NCI-H2107 (cell line): ENCODE results near the gene IFNE.
"Not testable (repeated sequence)": the region's sequence is repeated elsewhere in the genome, so short reads cannot be mapped to it uniquely, and the experiment has no call there.

Source experiments
- DNase-seq: peaks from one replicate; lab custom pipeline; 2025; lab: John Stamatoyannopoulos, UW

The IFNE gene

DNA sequence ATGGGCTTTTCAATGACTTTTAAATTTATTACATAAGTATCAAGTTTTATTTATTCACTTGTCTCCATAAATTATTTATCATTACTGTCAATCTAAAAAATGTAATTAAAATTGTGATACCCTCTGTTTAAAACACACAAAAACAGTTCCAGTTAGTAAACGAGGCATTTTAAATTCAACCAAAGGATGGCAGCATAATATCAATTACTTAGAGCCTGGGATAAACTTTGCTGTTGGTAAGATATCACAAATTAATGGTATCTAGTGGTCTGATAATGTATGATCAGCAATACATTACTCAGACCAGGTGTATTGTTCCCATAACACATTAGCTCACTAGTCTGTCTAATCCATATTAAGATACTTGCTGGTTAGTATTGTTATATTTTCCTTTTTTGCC, 9.6 kb upstream of the IFNE start:
- no peak for DNase-seq

DNA sequence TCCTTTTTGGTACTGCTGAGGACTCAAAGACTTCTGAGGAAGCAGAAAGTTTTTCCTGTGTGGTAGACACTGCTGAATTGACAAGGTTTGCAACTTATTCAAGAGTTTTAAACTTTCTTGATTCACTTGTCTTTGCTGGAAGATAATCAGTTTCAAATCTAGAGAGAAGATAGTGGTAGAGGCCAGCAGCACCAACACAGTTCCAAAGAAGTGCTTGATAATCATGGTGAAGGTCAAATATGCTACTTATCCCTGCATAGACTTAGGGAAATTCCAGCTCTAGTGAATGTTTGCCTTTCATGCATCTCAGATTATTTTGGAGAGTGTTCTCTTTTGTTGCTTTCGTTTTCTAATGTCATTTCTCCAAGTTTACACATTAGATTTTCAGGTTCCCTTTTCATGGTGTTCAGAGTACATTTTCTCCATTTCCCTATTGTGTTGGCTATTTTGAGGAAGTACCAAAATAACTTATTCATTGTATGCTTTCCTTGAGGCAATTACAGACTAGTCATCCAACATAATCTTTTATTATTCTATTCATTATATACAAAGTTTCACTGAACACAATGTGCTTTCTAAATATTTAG, 550 bp downstream of the IFNE start:
- DNase-seq = no peak

DNA sequence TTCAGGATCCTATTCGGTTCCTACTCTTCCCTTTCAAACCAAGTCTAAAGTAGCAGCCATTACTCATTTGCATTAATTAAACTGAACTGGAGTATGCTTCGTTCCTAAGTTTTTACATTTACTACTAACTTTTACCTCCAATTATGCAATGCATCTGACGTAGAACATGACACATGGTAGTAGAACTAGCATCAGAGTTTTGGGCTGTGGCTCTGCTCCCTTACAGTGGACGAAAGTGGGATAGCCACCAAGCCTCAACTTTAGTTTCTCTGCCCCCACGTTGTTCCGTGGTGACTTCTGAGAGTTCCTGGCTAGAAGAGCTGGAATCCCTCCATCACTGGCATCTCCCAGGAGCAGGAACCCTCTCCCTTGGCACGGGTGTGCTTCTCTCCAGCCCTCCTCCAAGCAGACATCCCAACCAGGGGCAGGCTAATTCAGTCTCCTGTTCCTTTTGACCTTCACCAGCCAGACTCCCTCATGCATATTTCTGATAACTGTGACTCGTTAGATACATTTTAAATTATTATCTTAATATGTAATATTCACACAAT, 2.9 kb downstream of the IFNE start:
- no peak for DNase-seq

DNA sequence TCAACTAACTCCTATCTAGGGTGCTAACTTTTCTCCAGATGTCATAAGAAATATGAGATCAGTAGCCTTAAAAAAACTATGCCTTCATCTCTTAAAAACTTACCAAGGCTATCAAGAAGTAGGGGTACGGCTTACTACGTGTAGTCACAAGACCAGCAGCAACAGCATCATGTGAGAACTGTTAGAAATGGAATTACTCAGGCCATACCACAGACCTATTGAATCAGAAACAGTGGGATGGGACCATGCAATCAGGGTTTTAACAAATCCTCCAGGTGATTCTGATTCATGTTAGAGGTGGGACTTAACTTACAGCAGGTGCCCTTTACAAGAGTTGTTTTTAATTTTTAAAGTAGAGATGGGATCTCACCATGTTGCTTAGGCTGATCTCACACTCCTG, 4.6 kb downstream of the IFNE start:
- DNase-seq = no peak

DNA sequence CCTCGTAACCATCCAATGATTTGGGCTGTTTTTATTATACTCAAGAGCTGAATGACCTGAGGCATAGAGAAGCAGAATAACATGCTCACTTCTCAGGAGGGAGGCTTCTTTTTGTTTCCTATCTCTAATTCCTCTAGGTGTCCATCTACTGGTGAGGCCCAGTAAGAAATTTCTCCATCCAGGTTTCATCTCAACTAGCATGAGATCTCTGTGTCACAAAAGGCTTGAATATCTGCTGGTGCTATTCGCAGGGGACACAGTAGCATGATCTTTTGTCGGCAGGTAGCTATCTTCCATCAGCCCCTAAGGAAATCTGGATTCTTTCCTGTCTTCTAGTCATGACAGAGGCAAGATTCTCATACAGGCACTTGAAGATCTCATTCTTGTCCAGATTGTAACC, 8.9 kb downstream of the IFNE start:
- DNase-seq = no peak

DNA sequence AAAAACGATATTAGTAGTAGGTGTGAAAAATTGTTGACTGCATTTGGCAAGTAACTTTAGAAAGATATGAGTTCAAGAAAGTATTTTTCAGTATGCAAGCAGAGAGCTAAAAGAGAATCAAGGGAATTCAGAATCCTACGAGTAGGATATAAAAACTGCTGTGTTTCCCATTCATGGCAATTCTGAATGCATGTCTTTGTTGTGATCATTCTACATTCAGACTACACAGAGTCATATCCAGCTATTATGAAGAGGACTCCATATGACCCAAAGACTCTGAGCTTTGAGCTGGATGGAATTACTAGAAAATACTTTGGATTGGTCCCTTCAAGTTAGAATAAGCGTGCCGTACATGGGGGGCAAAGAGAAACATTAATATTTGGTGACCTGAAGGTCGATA, 12.0 kb downstream of the IFNE start:
- DNase-seq = no peak

DNA sequence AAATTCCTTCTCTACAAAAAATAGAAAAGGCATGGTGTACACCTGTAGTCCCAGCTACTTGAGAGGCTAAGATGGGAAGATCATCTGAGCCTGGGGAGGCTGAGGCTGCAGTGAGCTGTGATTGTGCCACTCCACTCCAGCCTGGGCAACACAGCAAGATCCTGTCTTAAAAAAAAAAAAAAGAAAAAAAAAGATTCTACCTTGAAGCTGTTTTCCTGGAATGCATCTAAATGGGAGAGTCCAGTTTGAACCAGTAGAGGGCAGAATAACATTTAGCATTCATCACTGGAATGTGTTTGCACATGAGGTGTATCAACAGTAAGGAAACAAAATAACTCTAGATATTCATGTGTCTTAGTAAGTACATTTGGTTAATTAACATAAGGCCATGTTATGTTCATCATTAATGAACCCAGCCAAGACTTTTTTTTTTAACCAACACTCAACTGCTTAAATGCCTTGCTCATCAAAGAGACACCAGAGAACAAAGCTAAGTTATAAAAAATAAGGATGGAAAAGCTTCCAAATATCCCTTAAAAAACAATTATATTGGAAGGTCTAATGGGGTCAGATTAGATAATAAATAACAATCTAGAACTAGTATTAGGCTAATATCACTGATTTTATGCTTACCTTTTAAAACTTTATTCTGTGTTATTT, 16.1 kb downstream of the IFNE start:
- no peak for DNase-seq

DNA sequence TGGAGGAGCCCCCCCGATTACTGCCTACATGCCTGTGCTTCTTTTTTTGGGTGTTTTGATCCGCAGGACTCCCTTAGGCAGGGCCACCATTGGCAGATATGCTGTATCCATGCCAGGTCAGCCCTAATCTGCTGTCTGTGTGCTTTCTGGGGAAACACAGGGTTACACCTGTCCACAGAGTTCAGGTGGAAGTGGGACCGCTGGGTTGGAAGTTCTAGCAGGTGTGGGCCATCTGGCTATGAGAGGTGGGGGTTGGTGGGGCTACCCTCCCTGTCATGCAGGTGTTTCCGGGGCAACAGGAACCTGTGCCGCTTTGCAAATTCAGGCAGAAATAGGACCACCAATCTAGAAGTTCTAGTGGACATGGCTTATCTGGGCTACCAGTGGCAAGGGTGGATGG, 17.0 kb downstream of the IFNE start:
- DNase-seq = no peak

DNA sequence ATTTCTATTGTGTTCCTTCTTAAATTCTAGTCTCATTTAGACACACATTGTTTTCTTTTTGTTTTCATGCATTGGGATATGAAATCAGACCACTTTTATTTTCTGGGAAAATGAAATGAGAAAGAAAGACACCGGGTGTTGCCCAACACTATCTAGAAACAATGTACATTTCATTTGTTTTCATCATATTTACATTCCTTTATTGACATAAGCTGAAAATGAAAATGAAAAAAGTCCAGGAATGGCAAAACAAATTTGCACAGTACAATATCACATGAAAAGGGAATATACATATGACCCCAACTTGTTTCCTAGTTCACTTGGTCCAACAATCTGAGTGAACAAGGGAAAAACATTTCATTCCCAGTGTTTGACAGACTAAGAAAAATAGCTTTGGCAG, 20.7 kb downstream of the IFNE start:
- no peak for DNase-seq

DNA sequence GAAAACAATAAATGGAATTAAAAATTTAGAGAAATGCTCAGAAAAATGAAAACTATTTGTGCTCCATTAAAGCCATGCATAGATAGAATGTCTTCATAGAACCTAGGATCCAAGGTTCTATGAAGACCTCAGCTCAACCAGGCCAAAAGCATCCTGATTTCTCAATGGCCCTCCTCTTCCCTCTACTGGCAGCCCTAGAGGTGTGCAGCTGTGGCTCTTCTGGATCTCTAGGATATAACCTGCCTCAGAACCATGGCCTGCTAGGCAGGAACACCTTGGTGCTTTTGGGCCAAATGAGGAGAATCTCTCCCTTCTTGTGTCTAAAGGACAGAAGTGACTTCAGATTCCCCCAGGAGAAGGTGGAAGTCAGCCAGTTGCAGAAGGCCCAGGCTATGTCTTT, 26.8 kb downstream of the IFNE start:
- DNase-seq = no peak

DNA sequence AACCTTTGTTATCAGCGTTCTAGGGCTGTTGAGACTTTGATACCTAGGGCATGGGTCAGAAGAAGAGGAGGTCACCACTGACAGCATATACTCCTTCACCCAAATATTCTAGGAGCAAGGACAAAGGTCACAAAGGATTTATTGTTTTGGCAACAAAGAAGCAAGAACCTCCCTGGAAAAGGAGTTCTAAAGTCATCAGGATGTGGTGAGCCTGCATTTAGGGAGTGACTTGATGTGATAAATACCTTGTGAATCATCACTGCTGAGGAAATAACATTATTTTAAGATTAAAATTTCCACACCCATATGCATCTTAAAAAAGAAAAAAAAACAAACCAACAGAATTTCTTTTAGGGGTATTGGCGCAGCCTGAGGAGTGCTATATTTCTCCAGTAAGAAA, 28.0 kb downstream of the IFNE start:
- no peak for DNase-seq

DNA sequence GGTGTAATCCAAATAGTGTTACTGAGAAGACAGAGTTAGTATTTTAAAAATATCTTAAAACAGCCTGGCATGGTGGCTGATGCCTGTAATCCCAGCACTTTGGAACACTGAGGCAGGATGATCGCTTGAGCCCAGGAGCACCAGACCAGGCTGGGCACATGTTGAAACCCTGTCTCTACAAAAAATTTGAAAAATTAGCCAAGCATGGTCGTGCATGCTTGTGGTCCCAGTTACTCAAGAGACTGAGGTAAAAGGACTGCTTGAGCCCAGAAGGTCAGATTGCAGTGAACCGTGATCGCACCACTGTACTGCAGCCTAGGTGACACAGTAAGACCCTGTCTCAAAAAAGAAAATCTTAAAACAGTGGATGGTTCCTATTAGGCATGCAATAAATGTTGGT, 29.4 kb downstream of the IFNE start:
- DNase-seq = no peak

DNA sequence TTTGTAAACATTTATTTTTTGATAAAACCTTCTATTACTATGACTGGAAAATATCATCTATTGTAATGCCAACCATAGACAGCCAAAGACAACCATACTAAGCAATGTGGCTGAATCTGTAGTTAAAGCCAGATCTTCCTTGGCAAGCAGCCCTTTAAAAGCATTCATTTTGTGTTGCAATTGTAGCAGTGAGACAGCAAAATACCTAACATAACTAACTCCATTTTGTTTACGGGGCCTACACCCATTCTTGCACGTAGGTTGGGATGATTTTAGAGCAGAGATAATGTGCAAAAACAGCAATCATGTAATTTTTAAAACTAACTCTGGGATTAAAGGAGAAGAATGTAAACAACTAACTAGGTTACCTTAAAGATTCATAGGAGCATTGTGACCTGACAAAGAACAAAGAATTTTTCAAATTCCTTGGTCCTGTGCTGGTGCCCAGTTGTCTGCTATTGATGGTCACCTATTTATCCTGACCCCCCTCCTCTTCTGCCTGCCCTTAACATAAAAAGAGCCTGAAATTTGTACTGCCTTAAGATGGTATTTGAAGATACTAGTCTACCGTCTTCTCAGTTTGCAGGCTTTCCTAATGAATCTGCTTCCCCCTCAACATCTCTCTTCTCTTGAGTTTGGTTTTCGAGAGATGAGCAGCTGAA, 31.2 kb downstream of the IFNE start:
- DNase-seq = no peak

DNA sequence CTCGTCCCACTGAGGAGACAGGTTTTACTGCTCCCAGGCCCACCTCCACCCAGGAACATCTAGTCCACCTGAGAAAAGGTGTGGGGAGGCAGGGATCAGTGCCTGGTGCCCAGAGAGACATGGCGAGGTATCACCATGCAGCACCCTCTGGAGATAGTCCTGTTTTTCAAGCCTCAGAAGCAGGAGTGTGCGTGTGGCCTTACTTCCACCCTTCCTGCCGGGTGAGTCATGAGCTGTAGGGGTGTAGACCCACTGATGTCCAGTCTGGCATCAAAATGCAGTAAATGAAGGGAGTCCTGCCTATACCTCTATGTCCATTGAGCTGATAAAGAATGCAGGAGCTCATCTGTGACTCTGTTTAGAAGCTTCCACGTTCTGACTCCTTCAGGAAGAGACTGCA, 32.8 kb downstream of the IFNE start:
- not testable (repeated sequence) for DNase-seq

DNA sequence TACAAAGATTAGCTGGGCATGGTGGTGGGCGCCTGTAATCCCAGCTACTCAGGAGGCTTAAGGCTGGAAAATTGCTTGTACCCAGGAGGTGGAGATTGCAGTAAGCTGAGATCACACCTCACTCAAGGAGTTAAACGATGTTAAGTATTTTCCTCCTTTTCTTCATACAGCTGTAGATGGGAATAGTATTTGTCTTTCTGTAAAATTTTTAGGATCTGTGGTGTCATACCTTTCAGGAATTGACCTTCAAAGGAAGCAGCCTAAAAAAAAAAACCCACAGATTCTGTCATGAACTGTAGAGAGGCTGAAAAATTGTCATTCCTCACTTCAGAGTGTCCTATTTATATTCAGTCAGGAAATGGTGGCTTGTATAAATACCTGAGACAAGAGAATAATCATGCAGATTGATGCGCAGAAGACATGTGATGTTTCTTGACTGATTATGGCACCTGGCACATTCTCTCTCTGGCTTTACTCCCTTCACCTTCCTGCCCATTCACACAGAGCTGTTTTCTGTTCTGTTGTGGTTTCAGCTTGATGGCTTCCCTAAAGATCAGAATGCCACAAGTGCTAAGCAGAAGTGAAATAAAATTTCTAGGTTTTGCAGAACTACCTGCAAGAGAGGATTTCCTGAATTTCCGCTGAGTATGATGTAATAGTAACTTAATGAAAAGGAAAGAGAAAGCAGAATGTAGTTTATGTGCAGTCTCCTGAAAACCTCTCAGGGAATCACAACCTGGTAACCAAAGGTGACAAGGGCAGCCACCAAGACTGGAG, 38.1 kb downstream of the IFNE start:
- DNase-seq = no peak

DNA sequence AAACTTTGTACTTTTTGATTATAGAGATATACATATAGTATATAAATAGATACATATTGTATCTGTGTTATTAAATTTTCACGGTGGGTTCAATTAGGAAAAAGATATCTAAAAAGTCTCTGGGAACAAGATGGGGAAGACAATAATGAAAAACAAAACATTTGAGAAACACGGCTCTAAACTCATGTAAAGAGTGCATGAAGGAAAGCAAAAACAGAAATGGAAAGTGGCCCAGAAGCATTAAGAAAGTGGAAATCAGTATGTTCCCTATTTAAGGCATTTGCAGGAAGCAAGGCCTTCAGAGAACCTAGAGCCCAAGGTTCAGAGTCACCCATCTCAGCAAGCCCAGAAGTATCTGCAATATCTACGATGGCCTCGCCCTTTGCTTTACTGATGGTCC, 42.0 kb downstream of the IFNE start, which contains the start of gene IFNA1:
TSS of gene IFNA1 (plus strand) at position 301 of the 400 bp plus-strand sequence. CDS start at position 370, 69 bp downstream.
- DNase-seq = no peak

DNA sequence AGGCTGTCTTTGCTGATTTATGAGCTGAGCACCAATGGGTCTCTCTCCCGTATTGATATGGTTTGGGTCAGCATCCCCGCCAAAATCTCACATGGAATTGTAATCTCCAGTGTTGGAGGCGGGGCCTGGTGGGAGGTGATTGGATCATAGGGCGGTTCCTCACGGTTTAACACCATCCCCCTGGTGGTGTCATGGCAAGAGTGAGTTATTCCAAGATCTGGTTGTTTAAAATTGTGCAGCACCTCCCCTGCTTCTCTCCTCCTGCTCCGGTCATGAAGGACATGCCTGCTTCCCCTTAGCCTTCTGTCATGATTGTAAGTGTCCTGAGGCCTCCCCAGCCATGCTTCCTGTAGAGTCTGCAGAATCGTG, 47.1 kb downstream of the IFNE start:
- not testable (repeated sequence) for DNase-seq

DNA sequence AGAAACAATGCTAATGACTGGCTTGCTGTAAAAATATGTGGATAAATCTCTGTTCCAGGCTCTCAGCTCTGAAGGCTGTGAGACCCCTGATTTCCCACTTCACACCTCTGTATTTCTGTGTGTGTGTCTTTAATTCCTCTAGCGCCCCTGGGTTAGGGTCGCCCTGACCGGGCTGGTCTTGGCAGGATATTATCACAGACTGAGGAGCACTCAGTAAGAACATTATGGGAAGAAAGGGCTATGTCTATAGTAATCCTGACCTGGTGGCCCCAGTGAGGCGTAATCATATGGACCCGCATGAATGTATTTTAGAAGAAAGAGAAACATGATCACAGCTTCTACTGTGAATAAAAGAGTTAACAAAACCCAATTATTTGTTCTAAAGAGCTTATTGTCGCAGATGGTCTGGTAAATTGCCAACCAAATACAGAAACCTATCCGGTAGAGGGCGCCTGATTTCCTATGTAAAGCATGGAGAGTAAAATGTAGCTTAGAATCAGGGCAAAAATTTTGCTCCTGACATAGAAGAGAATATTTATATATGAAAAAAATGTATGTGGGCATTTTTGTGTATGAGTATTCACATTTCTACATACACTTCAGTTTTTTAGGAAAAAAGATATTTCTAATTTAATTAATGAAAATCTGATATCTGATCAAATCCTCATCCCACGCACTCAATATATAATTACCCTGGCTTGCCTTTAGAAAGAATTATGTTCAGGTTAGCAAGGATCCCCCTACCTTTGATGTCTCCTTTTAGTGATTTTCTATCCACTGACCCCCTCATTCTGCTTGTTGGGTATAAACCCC, 47.7 kb downstream of the IFNE start:
- DNase-seq = no peak

DNA sequence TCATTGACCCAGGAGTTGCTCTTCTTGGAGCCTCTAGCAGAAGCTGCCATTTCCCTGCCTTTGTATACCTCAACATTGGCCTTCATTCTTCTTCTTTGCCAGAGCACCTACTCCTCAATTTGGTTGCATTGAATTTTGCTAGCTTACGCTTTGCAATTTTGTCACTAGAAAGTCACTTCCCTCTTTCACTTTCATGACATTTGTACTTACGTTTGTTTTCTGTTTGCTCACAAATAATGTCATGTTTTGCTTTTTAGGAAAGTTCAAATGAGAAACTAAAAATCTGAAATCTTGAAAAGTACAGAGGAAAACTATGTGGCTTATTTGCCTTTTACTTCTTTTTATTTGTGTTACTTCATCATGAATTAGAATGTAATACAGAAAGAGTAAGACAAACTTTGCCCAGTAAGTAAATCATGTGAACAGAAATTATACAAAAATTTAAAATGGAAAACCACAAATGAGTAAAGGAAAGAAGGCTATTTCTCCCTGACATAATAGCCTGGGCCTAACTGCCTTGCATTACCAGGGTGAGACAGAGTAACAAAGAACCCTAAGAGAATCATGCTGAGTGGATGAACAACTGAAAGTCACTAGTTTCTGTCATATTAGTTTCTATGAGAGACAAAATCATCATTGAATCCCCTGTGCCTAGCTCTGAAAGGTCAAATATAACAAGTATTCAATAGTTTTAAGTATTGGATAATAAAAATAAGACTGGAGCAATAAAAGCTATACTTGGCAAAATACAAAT, 49.3 kb downstream of the IFNE start:
- no peak for DNase-seq
